Activated CD8-positive, alpha-beta T cell treated with anti-CD3 and anti-CD28 coated beads for 36 hours (primary cell): ENCODE data around the gene KCNIP2. TPM values are rescaled to one million over a fixed set of nuclear protein-coding genes. Genes with fewer than 3 reads are reported as not detected.

Source experiments
- ATAC-seq: fragments of 200-7000 bp; cut with Tn5 transposase; one replicate; pipeline ENCODE4 v1.10.0; 2021; ENCODE audit warnings: mild to moderate bottlenecking, moderate library complexity
- CTCF ChIA-PET: fragments of 350-600 bp; sonication (Branson Sonifier 250); formaldehyde crosslinking; loops from one replicate; lab custom pipeline; 2021; ENCODE audit warnings: antibody characterized with exemption; lab: Charles Lee
- POLR2A ChIA-PET: fragments of 350-600 bp; sonication (Branson Sonifier 250); formaldehyde crosslinking; loops from one replicate; lab custom pipeline; 2021; ENCODE audit warnings: antibody characterized with exemption; lab: Charles Lee
- DNase-seq: peaks from one replicate; pipeline ENCODE4 v3.0.0-alpha.2; 2020
- H3K27ac Mint-ChIP-seq: one replicate; pipeline ENCODE4 v1.8.0; 2021; ENCODE audit warnings: mild to moderate bottlenecking, mixed read lengths
- H3K27me3 Mint-ChIP-seq: one replicate; pipeline ENCODE4 v1.8.0; 2021; ENCODE audit warnings: mixed read lengths
- H3K36me3 Mint-ChIP-seq: one replicate; pipeline ENCODE4 v1.8.0; 2021; ENCODE audit warnings: low read depth, mixed read lengths
- H3K4me1 Mint-ChIP-seq: one replicate; pipeline ENCODE4 v1.8.0; 2021; ENCODE audit warnings: low read depth, mixed read lengths
- H3K4me3 Mint-ChIP-seq: one replicate; pipeline ENCODE4 v1.8.0; 2021; ENCODE audit warnings: mild to moderate bottlenecking, moderate library complexity, mixed read lengths
- H3K9me3 Mint-ChIP-seq: one replicate; pipeline ENCODE4 v1.8.0; 2021; ENCODE audit warnings: mixed read lengths
- CTCF ChIP-seq: fragments of 200-600 bp; IDR thresholded peaks from one replicate; pipeline ENCODE4 v1.8.0; 2022; ENCODE audit warnings: antibody characterized with exemption, mild to moderate bottlenecking
- intact Hi-C: fragments of 100-400 bp; cut with micrococcal nuclease; formaldehyde crosslinking; loops from one replicate; pipeline ENCODE4 v1.10.0; 2022
- total RNA-seq, 2 experiments: library from RNA; stranded (reverse); gene quantifications; one replicate each; pipeline ENCODE4 v1.2.3, GENCODE V29; 2021

Gene KCNIP2
- total RNA-seq, 2 experiments from 2014 or later: 2.4 to 3.1 TPM

- ChIA-PET CTCF (interaction anchor here (0.9 to 1.5 kb wide), 3 partner anchors 9 to 11 kb away, joined by 3 to 5 read pairs (median 4); no protein-coding TSS in a partner anchor), POLR2A (interaction anchor here (0.9 to 2.4 kb wide), 5 partner anchors 9 to 47 kb away, joined by 3 to 25 read pairs (median 4); partner anchors contain the start of genes NPM3 and OGA)
- Mint-ChIP-seq H3K27me3 (no peaks in the 10 kb centered on the region), H3K9me3 (no peaks in the 10 kb centered on the region), H3K27ac (peak overlapping the region; percentile 94), H3K36me3 (no peaks in the 10 kb centered on the region), H3K4me3 (peak overlapping the region; percentile 70), H3K4me1 (peaks cover 43% of the 10 kb centered on the region)
- intact Hi-C loops: no loop called here
- DNase-seq (peak; percentile 94), ATAC-seq (peak; percentile 72)
- TF ChIP-seq CTCF: no peak
Measured at GRCh38 chr10:101830322-101831168, 13.1 kb downstream of the KCNIP2 start.

DNA sequence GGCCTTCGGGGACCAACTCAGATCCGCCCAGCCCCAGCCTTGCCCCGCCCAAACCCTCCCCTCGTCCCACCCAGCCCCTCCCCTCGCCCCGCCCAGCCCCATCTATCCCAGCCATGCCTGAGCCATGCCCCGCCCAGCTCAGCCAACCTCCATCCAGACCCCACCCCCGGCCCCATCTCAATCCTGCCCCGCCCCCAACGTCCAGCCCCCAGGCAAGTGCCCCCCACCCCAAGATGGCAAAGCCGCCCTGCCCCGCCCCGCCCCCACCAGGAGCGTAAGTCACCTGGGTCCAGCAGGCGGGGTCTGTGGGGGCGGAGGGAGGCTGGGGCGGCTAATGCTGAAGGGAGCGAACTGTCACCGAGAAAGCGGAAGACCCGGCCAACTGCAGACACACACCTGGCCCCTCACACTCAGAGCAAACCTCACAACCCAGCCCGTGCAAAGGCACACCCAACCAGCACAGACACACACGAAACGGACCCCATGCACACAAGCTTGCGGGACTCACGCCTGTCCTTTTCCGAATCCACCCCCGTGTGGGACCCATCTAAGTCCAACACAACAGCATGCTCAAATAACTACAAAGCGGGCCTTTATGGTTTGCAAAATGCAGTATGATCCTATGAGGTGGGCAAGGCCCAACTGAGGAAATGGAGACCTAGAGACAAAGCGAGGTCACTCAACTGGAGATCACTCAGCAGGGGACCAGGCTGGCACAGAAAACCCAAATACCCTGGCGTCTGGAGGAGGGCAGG lies 13.9 kb downstream of the KCNIP2 start:
- CTCF ChIA-PET: interaction anchor here (0.9 kb wide), 1 partner anchor 11 kb away, joined by 4 read pairs; no protein-coding TSS in a partner anchor
- ATAC-seq (peak; percentile 31), DNase-seq (peak; percentile 87)
- Mint-ChIP-seq H3K9me3 (no peaks in the 10 kb centered on the region), H3K4me3 (peak overlapping the region; percentile 70), H3K27ac (peak overlapping the region; percentile 94), H3K27me3 (no peaks in the 10 kb centered on the region), H3K4me1 (peaks cover 38% of the 10 kb centered on the region), H3K36me3 (no peaks in the 10 kb centered on the region)
- intact Hi-C loops: no loop called here
- TF ChIP-seq CTCF: no peak
- POLR2A ChIA-PET: interaction anchor here (0.9 to 2.4 kb wide), 4 partner anchors 11 to 46 kb away, joined by 3 to 25 read pairs (median 6); partner anchors contain the start of genes NPM3 and OGA

DNA sequence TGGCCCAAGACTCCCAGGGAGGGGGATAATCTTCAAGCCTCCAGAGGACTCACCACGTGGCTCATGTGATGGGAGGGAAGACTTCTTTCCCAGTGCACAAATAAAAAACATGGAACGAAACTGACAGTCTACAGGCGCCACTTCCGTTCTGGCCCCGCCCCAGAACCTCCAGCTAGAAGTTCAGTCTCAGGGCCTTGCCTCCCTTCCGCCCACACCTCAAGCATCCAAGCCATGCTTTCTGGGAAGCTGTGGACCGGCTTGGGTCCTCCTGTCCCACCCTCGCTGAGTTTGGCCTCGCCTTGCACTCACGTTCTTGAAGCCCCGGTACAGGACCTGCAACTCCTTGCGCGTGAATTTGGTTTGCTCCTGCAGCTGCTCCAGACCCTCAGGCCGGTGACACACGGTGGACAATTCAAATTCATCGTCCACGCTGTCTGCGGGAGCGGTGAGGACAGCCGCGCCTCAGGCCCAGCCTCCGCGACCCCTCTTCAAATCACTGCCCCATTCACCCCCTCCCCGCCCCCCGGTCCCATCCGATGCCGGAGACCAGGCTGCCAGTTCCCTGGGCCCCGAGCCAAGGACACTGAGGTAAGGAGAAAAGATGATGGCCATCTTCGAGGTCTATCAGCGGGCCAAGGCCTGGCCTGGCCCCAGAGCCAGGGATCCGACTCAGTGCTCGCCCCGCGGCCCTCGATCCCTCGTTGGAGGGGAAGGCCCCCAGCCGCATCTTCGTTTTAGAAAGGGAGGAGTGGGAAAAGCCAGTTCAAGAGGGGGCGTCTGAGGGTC lies 14.6 kb downstream of the KCNIP2 start:
- H3K4me1 Mint-ChIP-seq: peaks cover 31% of the 10 kb centered on the region
- no peaks in the 10 kb centered on the region for H3K27me3 Mint-ChIP-seq
- ChIA-PET POLR2A (interaction anchor here (0.6 to 2.4 kb wide), 6 partner anchors 11 to 306 kb away, joined by 3 to 28 read pairs (median 6); partner anchors contain the start of genes NPM3 and OGA), CTCF (interaction anchor here (1.1 to 2.5 kb wide), 2 partner anchors 7 to 12 kb away, joined by 4 to 15 read pairs; no protein-coding TSS in a partner anchor)
- intact Hi-C loops: no loop called here
- no peaks in the 10 kb centered on the region for H3K9me3 Mint-ChIP-seq
- no peak for TF ChIP-seq CTCF
- H3K36me3 Mint-ChIP-seq: no peaks in the 10 kb centered on the region
- DNase-seq (no peak), ATAC-seq (no peak)
- H3K4me3 Mint-ChIP-seq: no peak overlapping the region
- no peak overlapping the region for H3K27ac Mint-ChIP-seq

GRCh38 chr10:101827919-101828600 lies 15.5 kb downstream of the KCNIP2 start:
- H3K36me3 Mint-ChIP-seq: no peaks in the 10 kb centered on the region
- peaks cover 23% of the 10 kb centered on the region for H3K4me1 Mint-ChIP-seq
- H3K27me3 Mint-ChIP-seq: no peaks in the 10 kb centered on the region
- no peak for ATAC-seq
- CTCF ChIA-PET: interaction anchor here (1.1 to 2.5 kb wide), 4 partner anchors 8 to 47 kb away, joined by 4 to 15 read pairs (median 6); no protein-coding TSS in a partner anchor
- intact Hi-C loops: no loop called here
- no peak overlapping the region for H3K4me3 Mint-ChIP-seq
- H3K9me3 Mint-ChIP-seq: no peaks in the 10 kb centered on the region
- no peak overlapping the region for H3K27ac Mint-ChIP-seq
- DNase-seq: no peak
- POLR2A ChIA-PET: interaction anchor here (0.5 to 2.3 kb wide), 6 partner anchors 10 to 331 kb away, joined by 3 to 28 read pairs (median 3); partner anchors contain the start of gene OGA
- no peak for TF ChIP-seq CTCF
